Measurements from ENCODE around the gene RSPH6A. TPM values are rescaled to one million over a fixed set of nuclear protein-coding genes. Genes with fewer than 3 reads are reported as not detected.

RSPH6A gene
- total RNA-seq, 1 experiment from 2014 or later, result 0.55 TPM

DNA sequence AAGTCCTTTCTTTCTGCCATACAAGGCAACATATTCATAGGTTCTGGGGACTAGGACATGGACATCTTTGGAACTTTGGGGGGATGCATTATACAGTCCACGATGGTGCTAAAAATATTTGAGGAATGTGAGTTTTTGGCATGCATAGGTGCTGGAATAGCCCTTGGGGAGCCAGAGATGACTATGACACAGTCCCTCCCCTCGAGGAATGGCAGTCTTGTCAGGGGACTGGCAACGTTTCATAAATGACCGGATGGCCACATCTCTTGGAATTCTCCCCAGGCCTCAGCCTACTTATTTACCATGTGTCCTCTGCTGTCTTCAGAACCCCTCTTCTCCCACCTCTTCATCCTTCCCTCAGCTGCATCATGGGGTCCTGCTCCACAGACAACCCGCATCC, 68.2 kb downstream of the RSPH6A start:
- Histone ChIP-seq H3T11ph (ENCODE audit: low read length) (no peak overlapping the region), H3K27me3 (ENCODE audit: insufficient read depth, low read length) (no peaks in the 10 kb centered on the region; the same call in 1 of the 2 replicates), H3K18ac (ENCODE audit: insufficient read length, low read depth, low read length) (no peak overlapping the region), H2AK5ac (ENCODE audit: insufficient read length, low read length) (no peak overlapping the region), H3K4me1 (ENCODE audit: insufficient read depth, low read length) (no peaks in the 10 kb centered on the region; the same call in 1 of the 2 replicates), H2BK120ac (ENCODE audit: low read depth, low read length, poor library complexity, severe bottlenecking) (no peak overlapping the region), H3K27ac (ENCODE audit: insufficient read length, low read depth, low read length) (no peak overlapping the region), H2AFZ (ENCODE audit: low read length) (no peak overlapping the region), H4K20me1 (ENCODE audit: control insufficient read depth, insufficient read depth, insufficient read length) (no peaks in the 10 kb centered on the region), H3K56ac (ENCODE audit: insufficient read length, low read depth, low read length) (no peak overlapping the region), H3K14ac (ENCODE audit: insufficient read depth, low read length) (no peak overlapping the region), H3K4ac (ENCODE audit: low read depth, low read length) (no peak overlapping the region), H3K23ac (ENCODE audit: insufficient read length, low read depth, low read length) (no peak overlapping the region), H2BK20ac (ENCODE audit: low read depth, low read length, poor library complexity, severe bottlenecking) (no peak overlapping the region), H3K4me2 (ENCODE audit: insufficient read depth, insufficient read length, low read length) (no peak overlapping the region), H4K5ac (ENCODE audit: insufficient read length, low read depth, low read length) (no peak overlapping the region), H4K91ac (ENCODE audit: insufficient read length, low read depth, low read length) (no peak overlapping the region), H4K8ac (replicated peaks; ENCODE audit: insufficient read length, low read depth, low read length) (no peak overlapping the region), H3K79me2 (ENCODE audit: insufficient read depth, low read length) (no peaks in the 10 kb centered on the region), H2BK5ac (ENCODE audit: insufficient read length, low read length) (no peak overlapping the region), H2BK12ac (ENCODE audit: insufficient read length, low read depth, low read length) (no peak overlapping the region), H2BK15ac (ENCODE audit: low read depth, low read length) (no peak overlapping the region), H3K9me3 (ENCODE audit: control insufficient read depth, low read depth, low read length) (no peaks in the 10 kb centered on the region), H3K79me1 (ENCODE audit: insufficient read depth, low read depth, low read length, poor library complexity, severe bottlenecking) (no peaks in the 10 kb centered on the region), H3K9ac (ENCODE audit: extremely low read depth, insufficient read length, low read length) (no peak overlapping the region), H3K23me2 (ENCODE audit: insufficient read length, low read depth, low read length, poor library complexity, severe bottlenecking) (no peaks in the 10 kb centered on the region)
- H3K4me3 Mint-ChIP-seq, result no peak overlapping the region
- no peak overlapping the region for H3K27ac Mint-ChIP-seq
- H3K4me1 Mint-ChIP-seq, result peaks cover 5 to 8% of the 10 kb centered on the region in 2 experiments
- WGBS (ENCODE audit: extremely low coverage, insufficient read length, low lambda C conversion rate), result no CpG with 5 or more reads among the region's 5 CpGs
- H3K36me3 Mint-ChIP-seq (ENCODE audit: insufficient read depth in 1 of 3, low read depth in 3 of 3), result no peaks in the 10 kb centered on the region
- no peak for DNase-seq
- peaks cover 13% of the 10 kb centered on the region for H3K27me3 Mint-ChIP-seq (ENCODE audit: low read depth)
- TF ChIP-seq CTCF (conservative IDR thresholded peaks at IDR 0.05), result no peak
- H3K9me3 Mint-ChIP-seq, result no peaks in the 10 kb centered on the region

Other genes starting within 250 kb of the RSPH6A start
- gene OPA3, start 230.5 kb downstream of the RSPH6A start, total RNA-seq (2021), result 13.0 and 14.7 TPM in 2 replicates
- 0.07 TPM in 1 of 2 replicates, not detected in the other for gene GPR4, start 213.1 kb downstream of the RSPH6A start, total RNA-seq (2021)
- gene EML2, start 175.9 kb downstream of the RSPH6A start, total RNA-seq (2021), result 19.1 and 22.6 TPM in 2 replicates
- gene GIPR, start 147.1 kb downstream of the RSPH6A start, total RNA-seq (2021), result 0.55 and 0.61 TPM in 2 replicates
- gene SNRPD2, start 123.4 kb downstream of the RSPH6A start, total RNA-seq (2021), result 793 and 808 TPM in 2 replicates
- gene QPCTL, start 122.6 kb downstream of the RSPH6A start, total RNA-seq (2021), result 13.7 and 14.1 TPM in 2 replicates
- gene FBXO46, start 84.4 kb downstream of the RSPH6A start, total RNA-seq (2021), result 43.6 and 43.9 TPM in 2 replicates
- gene MEIOSIN, start 81.9 kb downstream of the RSPH6A start, total RNA-seq (2021), result 0.07 TPM in 1 of 2 replicates, not detected in the other
- gene SIX5, start 46.1 kb downstream of the RSPH6A start, total RNA-seq (2021), result 41.6 and 41.7 TPM in 2 replicates
- gene DMPK, start 32.8 kb downstream of the RSPH6A start, total RNA-seq (2021), result 63.9 and 67.4 TPM in 2 replicates
- 70.7 and 75.1 TPM in 2 replicates for gene DMWD, start 22.5 kb downstream of the RSPH6A start, total RNA-seq (2021)
- 104 and 113 TPM in 2 replicates for gene SYMPK, start 47.8 kb upstream of the RSPH6A start, total RNA-seq (2021)
- 22.2 and 24.9 TPM in 2 replicates for gene FOXA3, start 49.0 kb upstream of the RSPH6A start, total RNA-seq (2021)
- 28.2 and 29.3 TPM in 2 replicates for gene IRF2BP1, start 70.8 kb upstream of the RSPH6A start, total RNA-seq (2021)
- gene MYPOP, start 87.3 kb upstream of the RSPH6A start, total RNA-seq (2021), result 9.0 and 9.5 TPM in 2 replicates
- gene NANOS2, start 99.5 kb upstream of the RSPH6A start, total RNA-seq (2021), result not detected in 2 replicates
- gene NOVA2, start 158.6 kb upstream of the RSPH6A start, total RNA-seq (2021), result 8.8 and 8.9 TPM in 2 replicates
- 15.9 and 16.9 TPM in 2 replicates for gene CCDC61, start 180.2 kb upstream of the RSPH6A start, total RNA-seq (2021)
- gene PGLYRP1, start 207.7 kb upstream of the RSPH6A start, total RNA-seq (2021), result not detected in 2 replicates
- gene IGFL4, start 225.7 kb upstream of the RSPH6A start, total RNA-seq (2021), result 0.33 TPM in 1 of 2 replicates, not detected in the other

Measured in H9 (cell line).